IMR-90 (cell line): ENCODE results near the gene SNED1. TPM values are rescaled to one million over a fixed set of nuclear protein-coding genes. Genes with fewer than 3 reads are reported as not detected.
A peak's percentile ranks its signal among the peaks of the same experiment; 100 is the strongest.

Experiments
- ATAC-seq: fragments of 200-7000 bp; cut with Tn5 transposase; 2 replicates; pipeline ENCODE4 v1.9.1; 2020; ENCODE audit warnings: low read depth, mild to moderate bottlenecking, moderate library complexity
- BruUV-seq: library from RNA; stranded (reverse); fragments of 400-500 nt; replicated peaks from 2 replicates; lab custom pipeline; 2021; lab: Mats Ljungman, UMichigan
- CTCF ChIA-PET: fragments of 300-600 bp; formaldehyde crosslinking; extraction: SDS; loops from one replicate; lab custom pipeline; 2021; ENCODE audit warnings: antibody characterized with exemption; lab: Yijun Ruan, JAX
- POLR2A ChIA-PET: fragments of 300-600 bp; sonication (Branson Sonifier 250); formaldehyde crosslinking; loops from one replicate; lab custom pipeline; 2022; ENCODE audit warnings: antibody characterized with exemption; ENCODE audit not compliant: unreplicated experiment; lab: Charles Lee
- DNase-seq: peaks from one replicate; pipeline ENCODE4 v3.0.0; 2013
- H2AFZ ChIP-seq: replicated peaks from 2 replicates; pipeline ENCODE3; 2013; ENCODE audit warnings: low read length, mild to moderate bottlenecking; ENCODE audit not compliant: poor library complexity
- H2AK5ac ChIP-seq: 2 replicates; pipeline ENCODE4 v1.6.1; 2013; ENCODE audit warnings: low read depth, low read length, inconsistent platforms
- H2AK9ac ChIP-seq: replicated peaks from 2 replicates; pipeline ENCODE3; 2013; ENCODE audit warnings: mild to moderate bottlenecking, low read depth, low read length, moderate library complexity; ENCODE audit not compliant: poor library complexity
- H2BK120ac ChIP-seq: 2 replicates; pipeline ENCODE4 v1.6.1; 2013; ENCODE audit warnings: low read depth, low read length, inconsistent platforms
- H2BK15ac ChIP-seq: 3 replicates; pipeline ENCODE4 v1.6.1; 2013; ENCODE audit warnings: low read depth, low read length, inconsistent platforms
- H2BK20ac ChIP-seq: 2 replicates; pipeline ENCODE4 v1.6.1; 2013; ENCODE audit warnings: low read depth, mild to moderate bottlenecking, inconsistent platforms, low read length, moderate library complexity
- H2BK5ac ChIP-seq: 2 replicates; pipeline ENCODE4 v1.6.1; 2013; ENCODE audit warnings: mild to moderate bottlenecking, low read depth, low read length, inconsistent platforms; ENCODE audit not compliant: poor library complexity, severe bottlenecking
- H3K14ac ChIP-seq: replicated peaks from 2 replicates; pipeline ENCODE4 v1.6.1; 2013; ENCODE audit warnings: low read depth, low read length, inconsistent platforms
- H3K18ac ChIP-seq: 2 replicates; pipeline ENCODE4 v1.6.1; 2013; ENCODE audit warnings: low read depth, low read length, control low read depth
- H3K23ac ChIP-seq: 2 replicates; pipeline ENCODE4 v1.6.1; 2013; ENCODE audit warnings: low read depth, low read length, inconsistent platforms
- H3K27ac ChIP-seq: 2 replicates; pipeline ENCODE4 v1.5.1; 2013; ENCODE audit warnings: mild to moderate bottlenecking, control low read depth, low read length; ENCODE audit not compliant: insufficient read depth
- H3K27me3 ChIP-seq: 2 replicates; pipeline ENCODE4 v1.6.1; 2013; ENCODE audit warnings: low read length; ENCODE audit not compliant: control insufficient read depth, insufficient read depth
- H3K36me3 ChIP-seq: 2 replicates; pipeline ENCODE4 v1.6.1; 2013; ENCODE audit warnings: low read length, mixed read lengths; ENCODE audit not compliant: control insufficient read depth, insufficient read depth
- H3K4ac ChIP-seq: 2 replicates; pipeline ENCODE4 v1.6.1; 2013; ENCODE audit warnings: low read depth, low read length, inconsistent platforms
- H3K4me1 ChIP-seq: 2 replicates; pipeline ENCODE4 v1.6.1; 2013; ENCODE audit warnings: low read length, mixed read lengths; ENCODE audit not compliant: control insufficient read depth, insufficient read depth
- H3K4me2 ChIP-seq: 2 replicates; pipeline ENCODE4 v1.6.1; 2013; ENCODE audit warnings: low read depth, mild to moderate bottlenecking, control low read depth, low read length, moderate library complexity
- H3K4me3 ChIP-seq: 2 replicates; pipeline ENCODE4 v1.5.1; 2013; ENCODE audit warnings: low read depth, mild to moderate bottlenecking, control low read depth, low read length, moderate library complexity; ENCODE audit not compliant: insufficient read depth
- H3K56ac ChIP-seq: 2 replicates; pipeline ENCODE4 v1.6.1; 2013; ENCODE audit warnings: low read length, inconsistent platforms; ENCODE audit not compliant: insufficient read depth; ENCODE audit errors: extremely low read depth
- H3K79me1 ChIP-seq, 2 experiments: 2 replicates each; pipeline ENCODE4 v1.6.1; 2013; ENCODE audit warnings: low read length in 2 of 2, inconsistent platforms in 1 of 2, low read depth in 1 of 2
- H3K9ac ChIP-seq: 2 replicates; pipeline ENCODE4 v1.6.1; 2013; ENCODE audit warnings: low read depth, low read length, control low read depth
- H3K9me1 ChIP-seq: 2 replicates; pipeline ENCODE4 v1.6.1; 2013; ENCODE audit warnings: low read length, inconsistent platforms; ENCODE audit not compliant: insufficient read depth
- H3K9me3 ChIP-seq: 2 replicates; pipeline ENCODE4 v1.6.1; 2013; ENCODE audit warnings: low read length; ENCODE audit not compliant: control insufficient read depth, insufficient read depth
- H4K20me1 ChIP-seq: 2 replicates; pipeline ENCODE4 v1.6.1; 2013; ENCODE audit warnings: low read length, inconsistent platforms; ENCODE audit not compliant: insufficient read depth
- H4K5ac ChIP-seq: 2 replicates; pipeline ENCODE4 v1.6.1; 2013; ENCODE audit warnings: mild to moderate bottlenecking, low read depth, low read length, control low read depth
- H4K8ac ChIP-seq, 2 experiments: 2 replicates each; pipeline ENCODE4 v1.6.1; 2013; ENCODE audit warnings: low read depth in 2 of 2, low read length in 2 of 2, control low read depth in 1 of 2, inconsistent platforms in 1 of 2
- H4K91ac ChIP-seq: 2 replicates; pipeline ENCODE4 v1.6.1; 2013; ENCODE audit warnings: low read depth, low read length, inconsistent platforms; ENCODE audit not compliant: insufficient read depth
- BHLHE40 ChIP-seq: fragments of 150-350 bp; IDR thresholded peaks from 2 replicates; pipeline ENCODE4 v1.6.1; 2016; ENCODE audit warnings: mild to moderate bottlenecking, low read depth, low read length
- ELK1 ChIP-seq: fragments of 150-350 bp; IDR thresholded peaks from 2 replicates; pipeline ENCODE4 v1.6.1; 2016; ENCODE audit warnings: low read depth, mild to moderate bottlenecking, low read length, moderate library complexity, borderline replicate concordance
- FOS ChIP-seq: fragments of 150-350 bp; IDR thresholded peaks from 2 replicates; pipeline ENCODE4 v1.6.1; 2016; ENCODE audit warnings: low read depth, low read length
- WGBS, 2 experiments: methylation state at CpG; one replicate each; pipeline versions ENCODE4 v1.1.5 to v1.1.7; 2013; ENCODE audit warnings: missing lambda C conversion rate in 2 of 2; ENCODE audit not compliant: insufficient read length in 1 of 2; ENCODE audit errors: extremely low coverage in 2 of 2; 5-methylcytosine and 5-hydroxymethylcytosine counted together
- dilution Hi-C: fragments of 300-500 bp; cut with HindIII; formaldehyde crosslinking; loops from one replicate; pipeline ENCODE4 v1.14.3; 2018; ENCODE audit warnings: low sequenced_read_pairs; ENCODE audit not compliant: unreplicated experiment
- in situ Hi-C: fragments of 300-500 bp; cut with MboI; formaldehyde crosslinking; loops from 3 replicates; pipeline ENCODE4 v1.14.3; 2019; ENCODE audit warnings: low sequenced_read_pairs, inconsistent platforms, mixed read lengths
- intact Hi-C: fragments of 100-400 bp; cut with micrococcal nuclease; formaldehyde crosslinking; loops from 2 replicates; pipeline ENCODE4 v1.10.0; 2022
- polyA plus RNA-seq, 3 experiments: library from polyadenylated mRNA; depleted of rRNA; stranded (reverse); fragments of >200 nt; gene quantifications; 2 replicates each; pipeline ENCODE4 v1.2.3, GENCODE V29; 2012; ENCODE audit warnings: low replicate concordance in 1 of 3
- total RNA-seq: library from RNA; depleted of rRNA; stranded (reverse); fragments of >200 nt; gene quantifications from 2 replicates; pipeline ENCODE4 v1.2.3, GENCODE V29; 2012

The SNED1 gene
- total and polyA plus RNA-seq, 2 of the 4 experiments (the other 2 are of a cell fraction) = 1.1 to 3.4 TPM

GRCh38 chr2:240996161-240996833 lies 2.1 kb upstream of the SNED1 start (continued):
- no peak for TF ChIP-seq BHLHE40

DNA sequence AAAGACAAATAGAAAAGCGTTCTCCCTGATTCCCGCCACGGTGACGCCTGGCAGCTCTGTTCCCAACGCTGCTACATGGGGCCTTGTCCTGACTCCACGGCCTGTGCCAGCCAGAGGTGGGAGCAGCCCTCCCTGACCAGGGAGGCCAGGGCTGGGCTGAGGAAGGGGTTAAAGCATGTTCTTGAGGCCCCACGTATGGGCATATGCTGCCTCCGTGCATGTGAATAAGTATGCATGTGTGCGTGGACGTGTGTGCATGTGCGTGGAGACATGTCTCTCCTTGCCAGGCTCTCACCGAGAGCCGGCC lies 1.6 kb upstream of the SNED1 start:
- H3K4me1 ChIP-seq = peaks cover 36% of the 10 kb centered on the region
- no peak overlapping the region for H4K5ac ChIP-seq
- no peak overlapping the region for H2AFZ ChIP-seq
- H3K56ac ChIP-seq = no peak overlapping the region
- no peak overlapping the region for H3K9ac ChIP-seq
- no peaks in the 10 kb centered on the region for H3K9me3 ChIP-seq
- no peak overlapping the region for H3K14ac ChIP-seq
- dilution Hi-C loops (no loop called here), in situ Hi-C loops (no loop called here), intact Hi-C loops (loop anchor here (10.0 kb wide), 1 partner anchor 432 kb away; the partner anchor contains the start of genes DUSP28 and RNPEPL1)
- H2BK15ac ChIP-seq = no peak overlapping the region
- no peak for ATAC-seq
- H3K23ac ChIP-seq = no peak overlapping the region
- H4K8ac ChIP-seq = no peak overlapping the region
- TF ChIP-seq FOS (no peak), ELK1 (no peak)
- no peak overlapping the region for H3K18ac ChIP-seq
- H2AK5ac ChIP-seq = peak overlapping the region; percentile 53; the same call in 1 of the 2 replicates
- no peak overlapping the region for H2BK120ac ChIP-seq
- no peak overlapping the region for H2BK20ac ChIP-seq
- no peak overlapping the region for H3K27ac ChIP-seq
- H4K20me1 ChIP-seq = no peaks in the 10 kb centered on the region
- no peak for DNase-seq
- peaks cover 19% of the 10 kb centered on the region; the same call in 1 of the 2 replicates for H3K36me3 ChIP-seq
- peaks cover 11% of the 10 kb centered on the region for H3K9me1 ChIP-seq
- no TSS peak for BruUV-seq
- no peak overlapping the region for H4K91ac ChIP-seq
- no peaks in the 10 kb centered on the region for H3K27me3 ChIP-seq
- no peaks in the 10 kb centered on the region; a peak in 1 of 4 replicates for H3K79me1 ChIP-seq
- H2AK9ac ChIP-seq = no peak overlapping the region
- no peak overlapping the region for H3K4me2 ChIP-seq
- H3K4ac ChIP-seq = no peak overlapping the region
- H2BK5ac ChIP-seq = no peak overlapping the region
- CTCF ChIA-PET = no interaction called here
- WGBS, 2 experiments = 90% methylated on average over 12 of the region's 13 CpGs; no CpG with 5 or more reads in 1 of the 2 experiments
- POLR2A ChIA-PET = no interaction called here
- H3K4me3 ChIP-seq = no peak overlapping the region
